IMR-90 (cell line): ENCODE data around the gene YAF2. TPM values are rescaled to one million over a fixed set of nuclear protein-coding genes. Genes with fewer than 3 reads are reported as not detected.

Experiments used
- ATAC-seq: fragments of 200-7000 bp; cut with Tn5 transposase; 2 replicates; pipeline ENCODE4 v1.9.1; 2020; ENCODE audit warnings: low read depth, mild to moderate bottlenecking, moderate library complexity
- BruUV-seq: library from RNA; stranded (reverse); fragments of 400-500 nt; replicated peaks from 2 replicates; lab custom pipeline; 2021; lab: Mats Ljungman, UMichigan
- CTCF ChIA-PET: fragments of 300-600 bp; formaldehyde crosslinking; extraction: SDS; loops from one replicate; lab custom pipeline; 2021; ENCODE audit warnings: antibody characterized with exemption; lab: Yijun Ruan, JAX
- POLR2A ChIA-PET: fragments of 300-600 bp; sonication (Branson Sonifier 250); formaldehyde crosslinking; loops from one replicate; lab custom pipeline; 2022; ENCODE audit warnings: antibody characterized with exemption; ENCODE audit not compliant: unreplicated experiment; lab: Charles Lee
- DNase-seq: peaks from one replicate; pipeline ENCODE4 v3.0.0; 2013
- H2AFZ ChIP-seq: replicated peaks from 2 replicates; pipeline ENCODE3; 2013; ENCODE audit warnings: low read length, mild to moderate bottlenecking; ENCODE audit not compliant: poor library complexity
- H2AK5ac ChIP-seq: 2 replicates; pipeline ENCODE4 v1.6.1; 2013; ENCODE audit warnings: low read depth, low read length, inconsistent platforms
- H2AK9ac ChIP-seq: replicated peaks from 2 replicates; pipeline ENCODE3; 2013; ENCODE audit warnings: mild to moderate bottlenecking, low read depth, low read length, moderate library complexity; ENCODE audit not compliant: poor library complexity
- H2BK120ac ChIP-seq: 2 replicates; pipeline ENCODE4 v1.6.1; 2013; ENCODE audit warnings: low read depth, low read length, inconsistent platforms
- H2BK15ac ChIP-seq: 3 replicates; pipeline ENCODE4 v1.6.1; 2013; ENCODE audit warnings: low read depth, low read length, inconsistent platforms
- H2BK20ac ChIP-seq: 2 replicates; pipeline ENCODE4 v1.6.1; 2013; ENCODE audit warnings: low read depth, mild to moderate bottlenecking, inconsistent platforms, low read length, moderate library complexity
- H2BK5ac ChIP-seq: 2 replicates; pipeline ENCODE4 v1.6.1; 2013; ENCODE audit warnings: mild to moderate bottlenecking, low read depth, low read length, inconsistent platforms; ENCODE audit not compliant: poor library complexity, severe bottlenecking
- H3K14ac ChIP-seq: replicated peaks from 2 replicates; pipeline ENCODE4 v1.6.1; 2013; ENCODE audit warnings: low read depth, low read length, inconsistent platforms
- H3K18ac ChIP-seq: 2 replicates; pipeline ENCODE4 v1.6.1; 2013; ENCODE audit warnings: low read depth, low read length, control low read depth
- H3K23ac ChIP-seq: 2 replicates; pipeline ENCODE4 v1.6.1; 2013; ENCODE audit warnings: low read depth, low read length, inconsistent platforms
- H3K27ac ChIP-seq: 2 replicates; pipeline ENCODE4 v1.5.1; 2013; ENCODE audit warnings: mild to moderate bottlenecking, control low read depth, low read length; ENCODE audit not compliant: insufficient read depth
- H3K27me3 ChIP-seq: 2 replicates; pipeline ENCODE4 v1.6.1; 2013; ENCODE audit warnings: low read length; ENCODE audit not compliant: control insufficient read depth, insufficient read depth
- H3K36me3 ChIP-seq: 2 replicates; pipeline ENCODE4 v1.6.1; 2013; ENCODE audit warnings: low read length, mixed read lengths; ENCODE audit not compliant: control insufficient read depth, insufficient read depth
- H3K4ac ChIP-seq: 2 replicates; pipeline ENCODE4 v1.6.1; 2013; ENCODE audit warnings: low read depth, low read length, inconsistent platforms
- H3K4me1 ChIP-seq: 2 replicates; pipeline ENCODE4 v1.6.1; 2013; ENCODE audit warnings: low read length, mixed read lengths; ENCODE audit not compliant: control insufficient read depth, insufficient read depth
- H3K4me2 ChIP-seq: 2 replicates; pipeline ENCODE4 v1.6.1; 2013; ENCODE audit warnings: low read depth, mild to moderate bottlenecking, control low read depth, low read length, moderate library complexity
- H3K4me3 ChIP-seq: 2 replicates; pipeline ENCODE4 v1.5.1; 2013; ENCODE audit warnings: low read depth, mild to moderate bottlenecking, control low read depth, low read length, moderate library complexity; ENCODE audit not compliant: insufficient read depth
- H3K56ac ChIP-seq: 2 replicates; pipeline ENCODE4 v1.6.1; 2013; ENCODE audit warnings: low read length, inconsistent platforms; ENCODE audit not compliant: insufficient read depth; ENCODE audit errors: extremely low read depth
- H3K79me1 ChIP-seq, 2 experiments: 2 replicates each; pipeline ENCODE4 v1.6.1; 2013; ENCODE audit warnings: low read length in 2 of 2, inconsistent platforms in 1 of 2, low read depth in 1 of 2
- H3K9ac ChIP-seq: 2 replicates; pipeline ENCODE4 v1.6.1; 2013; ENCODE audit warnings: low read depth, low read length, control low read depth
- H3K9me1 ChIP-seq: 2 replicates; pipeline ENCODE4 v1.6.1; 2013; ENCODE audit warnings: low read length, inconsistent platforms; ENCODE audit not compliant: insufficient read depth
- H3K9me3 ChIP-seq: 2 replicates; pipeline ENCODE4 v1.6.1; 2013; ENCODE audit warnings: low read length; ENCODE audit not compliant: control insufficient read depth, insufficient read depth
- H4K20me1 ChIP-seq: 2 replicates; pipeline ENCODE4 v1.6.1; 2013; ENCODE audit warnings: low read length, inconsistent platforms; ENCODE audit not compliant: insufficient read depth
- H4K5ac ChIP-seq: 2 replicates; pipeline ENCODE4 v1.6.1; 2013; ENCODE audit warnings: mild to moderate bottlenecking, low read depth, low read length, control low read depth
- H4K8ac ChIP-seq, 2 experiments: 2 replicates each; pipeline ENCODE4 v1.6.1; 2013; ENCODE audit warnings: low read depth in 2 of 2, low read length in 2 of 2, control low read depth in 1 of 2, inconsistent platforms in 1 of 2
- H4K91ac ChIP-seq: 2 replicates; pipeline ENCODE4 v1.6.1; 2013; ENCODE audit warnings: low read depth, low read length, inconsistent platforms; ENCODE audit not compliant: insufficient read depth
- BHLHE40 ChIP-seq: fragments of 150-350 bp; IDR thresholded peaks from 2 replicates; pipeline ENCODE4 v1.6.1; 2016; ENCODE audit warnings: mild to moderate bottlenecking, low read depth, low read length
- CHD1 ChIP-seq: IDR thresholded peaks from 2 replicates; pipeline ENCODE4 v1.6.1; 2012; ENCODE audit warnings: low read depth, low read length, improper control_type of control experiment
- ELK1 ChIP-seq: fragments of 150-350 bp; IDR thresholded peaks from 2 replicates; pipeline ENCODE4 v1.6.1; 2016; ENCODE audit warnings: low read depth, mild to moderate bottlenecking, low read length, moderate library complexity, borderline replicate concordance
- FOS ChIP-seq: fragments of 150-350 bp; IDR thresholded peaks from 2 replicates; pipeline ENCODE4 v1.6.1; 2016; ENCODE audit warnings: low read depth, low read length
- MAFK ChIP-seq: IDR thresholded peaks from 2 replicates; pipeline ENCODE4 v1.6.1; 2012; ENCODE audit warnings: low read depth, low read length, improper control_type of control experiment
- MXI1 ChIP-seq: IDR thresholded peaks from 2 replicates; pipeline ENCODE4 v1.6.1; 2012; ENCODE audit warnings: low read depth, mild to moderate bottlenecking, low read length, moderate library complexity, borderline replicate concordance
- NFE2L2 ChIP-seq: fragments of 150-350 bp; IDR thresholded peaks from 2 replicates; pipeline ENCODE4 v1.6.1; 2016; ENCODE audit warnings: low read depth, mild to moderate bottlenecking, low read length
- POLR2A ChIP-seq: IDR thresholded peaks from 2 replicates; pipeline ENCODE4 v1.6.1; 2012; ENCODE audit warnings: mild to moderate bottlenecking, low read depth, low read length
- RAD21 ChIP-seq: IDR thresholded peaks from 2 replicates; pipeline ENCODE4 v1.6.1; 2012; ENCODE audit warnings: low read length, improper control_type of control experiment
- RCOR1 ChIP-seq: IDR thresholded peaks from 2 replicates; pipeline ENCODE4 v1.6.1; 2012; ENCODE audit warnings: mild to moderate bottlenecking, low read length, improper control_type of control experiment; ENCODE audit not compliant: insufficient replicate concordance
- RFX5 ChIP-seq: IDR thresholded peaks from 2 replicates; pipeline ENCODE4 v1.8.0; 2012; ENCODE audit warnings: low read depth, mild to moderate bottlenecking, low read length, moderate library complexity
- SMC3 ChIP-seq: fragments of 150-350 bp; IDR thresholded peaks from 2 replicates; pipeline ENCODE4 v1.6.1; 2016; ENCODE audit warnings: low read depth, mild to moderate bottlenecking, antibody characterized with exemption, low read length, moderate library complexity
- USF2 ChIP-seq: fragments of 150-350 bp; IDR thresholded peaks from 2 replicates; pipeline ENCODE4 v1.6.1; 2017; ENCODE audit warnings: mild to moderate bottlenecking, antibody characterized with exemption, low read length, low read depth
- dilution Hi-C: fragments of 300-500 bp; cut with HindIII; formaldehyde crosslinking; loops from one replicate; pipeline ENCODE4 v1.14.3; 2018; ENCODE audit warnings: low sequenced_read_pairs; ENCODE audit not compliant: unreplicated experiment
- in situ Hi-C: fragments of 300-500 bp; cut with MboI; formaldehyde crosslinking; loops from 3 replicates; pipeline ENCODE4 v1.14.3; 2019; ENCODE audit warnings: low sequenced_read_pairs, inconsistent platforms, mixed read lengths
- intact Hi-C: fragments of 100-400 bp; cut with micrococcal nuclease; formaldehyde crosslinking; loops from 2 replicates; pipeline ENCODE4 v1.10.0; 2022
- polyA plus RNA-seq, 3 experiments: library from polyadenylated mRNA; depleted of rRNA; stranded (reverse); fragments of >200 nt; gene quantifications; 2 replicates each; pipeline ENCODE4 v1.2.3, GENCODE V29; 2012; ENCODE audit warnings: low replicate concordance in 1 of 3
- total RNA-seq: library from RNA; depleted of rRNA; stranded (reverse); fragments of >200 nt; gene quantifications from 2 replicates; pipeline ENCODE4 v1.2.3, GENCODE V29; 2012

YAF2 gene
- total and polyA plus RNA-seq, 2 of the 4 experiments (the other 2 are of a cell fraction), result 7.9 to 14.2 TPM

GRCh38 chr12:42163913-42164312, 74.1 kb downstream of the YAF2 start:
- TF ChIP-seq MAFK (no peak), SMC3 (no peak), RAD21 (no peak), FOS (no peak), CHD1 (no peak), MXI1 (no peak), RCOR1 (no peak), BHLHE40 (no peak), RFX5 (no peak), ELK1 (no peak), POLR2A (no peak), USF2 (no peak), NFE2L2 (no peak)
- H3K27ac ChIP-seq, result no peak overlapping the region
- H3K27me3 ChIP-seq, result no peaks in the 10 kb centered on the region
- no peak overlapping the region for H3K23ac ChIP-seq
- in situ Hi-C loops (no loop called here), intact Hi-C loops (no loop called here), dilution Hi-C loops (no loop called here)
- no peak overlapping the region for H2BK120ac ChIP-seq
- H3K14ac ChIP-seq, result no peak overlapping the region
- H2AK9ac ChIP-seq, result no peak overlapping the region
- no peak overlapping the region for H3K56ac ChIP-seq
- DNase-seq (no peak), ATAC-seq (no peak)
- no peak overlapping the region for H3K4me2 ChIP-seq
- no peak overlapping the region for H2BK5ac ChIP-seq
- no peak overlapping the region for H2BK20ac ChIP-seq
- H3K4me1 ChIP-seq, result peaks cover 4% of the 10 kb centered on the region
- no peak overlapping the region for H3K4ac ChIP-seq
- no peak overlapping the region for H2AK5ac ChIP-seq
- H4K8ac ChIP-seq, result no peak overlapping the region
- H3K9ac ChIP-seq, result no peak overlapping the region
- no peak overlapping the region for H4K5ac ChIP-seq
- H2BK15ac ChIP-seq, result no peak overlapping the region
- POLR2A ChIA-PET, result no interaction called here
- 0 out of 2 replicates have a peak, but pooled peaks cover 2% of the 10 kb centered on the region for H3K9me1 ChIP-seq
- no peaks in the 10 kb centered on the region for H3K9me3 ChIP-seq
- peaks cover 6 to 7% of the 10 kb centered on the region in 2 experiments; a peak in 2 of 4 replicates for H3K79me1 ChIP-seq
- H4K91ac ChIP-seq, result no peak overlapping the region
- H3K4me3 ChIP-seq, result no peak overlapping the region
- no peaks in the 10 kb centered on the region; the same call in 1 of the 2 replicates for H4K20me1 ChIP-seq
- BruUV-seq, result no TSS peak
- no peak overlapping the region for H3K18ac ChIP-seq
- CTCF ChIA-PET, result no interaction called here
- H3K36me3 ChIP-seq, result peaks cover 2% of the 10 kb centered on the region
- H2AFZ ChIP-seq, result no peak overlapping the region
